Measurements from ENCODE around the gene BLTP2.

BLTP2 gene

DNA sequence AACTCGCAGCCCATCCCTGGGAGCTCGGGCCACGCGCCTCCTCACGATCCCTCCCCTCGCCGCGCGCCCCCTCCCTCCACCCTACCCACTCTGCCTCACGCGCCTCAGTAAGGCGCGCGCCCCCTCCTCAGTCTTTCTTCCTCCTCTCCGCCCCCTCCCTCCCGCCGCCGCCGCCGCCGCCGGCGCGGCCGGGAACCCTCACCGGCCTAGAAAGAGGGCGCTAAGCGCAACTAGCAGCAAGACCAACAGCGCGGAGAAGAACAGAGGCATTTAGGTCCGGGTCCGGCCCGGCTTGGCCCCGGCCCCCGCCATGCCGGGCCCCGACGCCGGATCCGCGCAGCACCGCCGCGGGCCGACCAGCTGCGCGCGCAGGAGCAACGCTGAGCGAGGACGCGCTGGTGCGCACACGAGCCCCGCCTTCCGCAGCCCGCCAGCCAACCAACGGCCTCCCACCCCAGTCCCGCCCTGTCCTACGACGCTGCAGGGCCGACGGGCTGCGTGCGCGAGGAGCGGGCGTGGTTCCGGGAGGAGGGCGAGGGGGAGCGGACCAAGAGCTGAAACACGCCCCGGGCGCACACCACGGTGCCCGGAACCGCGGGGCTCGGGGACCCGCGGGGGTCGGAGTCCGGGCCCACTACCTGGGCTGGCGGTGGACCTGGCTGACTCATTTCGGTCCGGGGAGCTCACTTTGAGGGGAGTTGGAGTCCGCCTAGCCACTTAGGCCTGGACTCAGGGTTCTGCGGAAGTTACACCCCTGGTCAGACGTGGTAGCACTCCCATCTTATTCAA is at the start of gene BLTP2:
BLTP2 (minus strand) TSS at position 372 of the 789 bp plus-strand sequence; CDS start at position 270, 102 bp downstream.
- H3K4me3 Mint-ChIP-seq = peak within 1 kb of the TSS; percentile 96
- H3K27me3 Mint-ChIP-seq = no peaks in the 10 kb centered on the region
- peaks cover 42% of the 10 kb centered on the region for H3K4me1 Mint-ChIP-seq
- H3K27ac Mint-ChIP-seq = peak within 1 kb of the TSS; percentile 97
- H3K9me3 Mint-ChIP-seq = no peaks in the 10 kb centered on the region
- peaks cover 7% of the 10 kb centered on the region for H3K36me3 Mint-ChIP-seq

DNA sequence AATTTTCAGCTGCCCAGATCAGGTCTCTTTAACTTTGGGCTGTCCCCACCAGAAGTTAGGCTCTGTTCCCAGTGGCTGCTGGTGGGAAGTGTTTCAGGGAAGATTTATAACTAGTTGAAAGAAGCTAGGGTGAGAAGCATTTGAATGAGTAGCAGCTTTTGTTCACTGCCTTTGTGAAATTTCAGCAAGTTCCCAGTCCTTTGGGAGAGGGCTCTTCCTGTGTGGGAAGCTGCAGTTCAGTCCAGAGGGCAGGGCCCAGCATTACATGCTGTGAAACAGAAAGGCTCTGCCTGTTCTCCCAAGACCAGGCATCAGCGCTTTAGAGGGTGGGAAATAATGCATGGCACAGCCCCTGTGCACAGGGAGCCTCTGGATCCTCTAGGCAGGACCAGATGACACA is 48.9 kb upstream of the BLTP2 start:
- H3K27me3 Mint-ChIP-seq = no peaks in the 10 kb centered on the region

DNA sequence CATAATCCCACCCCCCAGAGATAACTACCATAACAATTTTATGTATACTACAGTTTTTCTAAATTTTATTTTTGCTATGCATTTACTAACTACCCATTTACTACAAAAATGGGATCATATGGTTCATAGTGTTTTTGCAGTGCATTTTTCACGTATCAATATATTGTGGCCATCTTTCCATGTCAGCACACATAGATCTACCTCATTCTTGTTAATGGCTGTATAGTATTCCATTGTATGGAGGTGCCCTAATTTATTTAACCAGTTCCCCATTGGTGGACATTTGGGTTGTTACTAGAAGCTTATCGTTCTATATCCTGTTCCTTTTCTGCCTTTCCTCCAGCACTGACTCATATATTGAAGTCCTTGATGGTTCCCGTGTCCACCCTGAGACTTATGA is 44.1 kb upstream of the BLTP2 start:
- H3K36me3 Mint-ChIP-seq = peaks cover 22% of the 10 kb centered on the region
- no peak overlapping the region for H3K4me3 Mint-ChIP-seq
- no peaks in the 10 kb centered on the region for H3K9me3 Mint-ChIP-seq
- no peaks in the 10 kb centered on the region for H3K27me3 Mint-ChIP-seq
- H3K4me1 Mint-ChIP-seq = no peaks in the 10 kb centered on the region
- no peak overlapping the region for H3K27ac Mint-ChIP-seq

More for the DNA sequence above, 48.9 kb upstream of the BLTP2 start:
- Mint-ChIP-seq H3K27ac (no peak overlapping the region), H3K4me1 (no peaks in the 10 kb centered on the region), H3K9me3 (no peaks in the 10 kb centered on the region), H3K4me3 (no peak overlapping the region), H3K36me3 (peaks cover 12% of the 10 kb centered on the region)

DNA sequence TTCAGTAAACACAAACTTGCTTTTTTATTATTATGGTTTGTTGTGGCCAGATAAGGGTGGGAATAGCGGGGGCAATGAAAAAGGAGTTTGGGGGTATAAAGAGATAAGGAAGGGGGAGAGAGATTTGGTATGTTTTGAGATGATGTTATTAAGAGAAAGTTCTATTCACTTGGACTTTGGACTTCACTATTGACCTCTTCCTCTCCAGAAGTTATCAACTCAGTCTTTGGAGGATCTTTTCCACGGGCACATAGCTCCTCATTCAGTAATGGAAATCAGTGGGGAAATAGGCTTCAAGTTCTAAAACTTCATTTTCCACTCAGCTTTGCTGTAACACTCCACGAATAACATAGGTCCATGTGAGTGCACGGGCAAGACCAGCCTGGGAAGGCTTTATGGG is 43.5 kb upstream of the BLTP2 start:
- Mint-ChIP-seq H3K9me3 (no peaks in the 10 kb centered on the region), H3K27ac (no peak overlapping the region), H3K27me3 (no peaks in the 10 kb centered on the region), H3K4me3 (no peak overlapping the region), H3K36me3 (peaks cover 20% of the 10 kb centered on the region), H3K4me1 (no peaks in the 10 kb centered on the region)

DNA sequence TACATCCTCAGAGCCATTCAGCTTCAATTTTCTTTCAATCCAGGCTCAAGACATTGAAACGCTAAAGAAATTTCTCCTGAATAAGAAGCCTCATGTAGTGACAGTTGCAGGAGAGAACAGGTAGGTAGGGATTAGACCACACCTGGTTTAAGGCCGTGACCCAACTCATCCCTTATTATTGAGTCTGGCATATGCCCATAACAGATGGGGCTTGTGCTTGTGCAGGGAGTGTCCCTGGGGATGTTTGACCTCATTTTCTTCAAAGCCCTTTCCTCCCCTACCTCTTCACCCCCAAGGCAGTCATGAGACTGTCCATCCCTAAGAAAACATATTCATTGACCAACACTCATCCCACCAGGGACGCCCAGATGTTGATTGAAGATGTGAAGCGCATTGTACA is 41.3 kb upstream of the BLTP2 start:
- Mint-ChIP-seq H3K36me3 (peaks cover 22% of the 10 kb centered on the region), H3K4me1 (no peaks in the 10 kb centered on the region), H3K9me3 (no peaks in the 10 kb centered on the region), H3K27ac (no peak overlapping the region), H3K27me3 (no peaks in the 10 kb centered on the region), H3K4me3 (no peak overlapping the region)

DNA sequence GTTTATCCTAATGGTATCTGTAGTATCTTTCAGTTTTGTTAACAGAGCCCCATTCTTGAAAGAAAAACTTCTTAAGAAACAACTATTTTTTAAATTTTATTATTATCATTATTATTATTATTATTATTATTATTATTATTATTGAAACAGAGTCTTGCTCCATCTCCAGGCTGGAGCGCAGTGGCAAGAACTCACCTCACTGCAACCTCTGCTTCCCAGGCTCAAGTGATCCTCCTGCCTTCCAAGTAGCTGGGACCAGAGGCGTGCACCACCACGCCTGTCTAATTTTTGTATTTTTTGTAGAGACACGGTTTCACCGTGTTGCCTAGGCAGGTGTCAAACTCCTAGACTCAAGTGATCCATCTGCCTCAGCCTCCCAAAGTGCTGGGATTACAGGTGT is 40.4 kb upstream of the BLTP2 start:
- no peaks in the 10 kb centered on the region for H3K27me3 Mint-ChIP-seq
- H3K4me3 Mint-ChIP-seq = no peak overlapping the region
- H3K36me3 Mint-ChIP-seq = peaks cover 24% of the 10 kb centered on the region
- H3K27ac Mint-ChIP-seq = no peak overlapping the region
- no peaks in the 10 kb centered on the region for H3K9me3 Mint-ChIP-seq
- no peaks in the 10 kb centered on the region for H3K4me1 Mint-ChIP-seq

DNA sequence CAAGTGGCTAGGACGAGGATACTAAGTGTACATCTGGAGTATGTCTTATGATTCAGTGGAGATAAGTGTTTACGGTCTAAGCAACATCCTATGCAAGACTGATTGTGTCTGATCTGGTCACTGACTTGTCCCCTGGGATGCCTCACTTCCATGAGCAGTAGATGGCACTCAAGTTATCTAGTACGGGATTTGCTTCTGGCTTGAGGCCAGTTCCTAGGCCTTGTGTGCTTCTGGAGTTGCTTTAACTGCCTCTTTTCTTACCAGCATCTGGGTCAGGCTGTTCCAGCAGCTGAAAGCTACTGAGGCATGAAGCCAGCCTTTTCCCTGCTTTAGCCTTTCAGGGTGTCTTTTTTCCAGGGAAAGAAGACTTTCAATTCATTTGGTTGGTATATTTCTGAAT is 40.0 kb upstream of the BLTP2 start:
- Mint-ChIP-seq H3K9me3 (no peaks in the 10 kb centered on the region), H3K4me3 (no peak overlapping the region), H3K4me1 (no peaks in the 10 kb centered on the region), H3K27ac (no peak overlapping the region), H3K27me3 (no peaks in the 10 kb centered on the region), H3K36me3 (peaks cover 23% of the 10 kb centered on the region)

DNA sequence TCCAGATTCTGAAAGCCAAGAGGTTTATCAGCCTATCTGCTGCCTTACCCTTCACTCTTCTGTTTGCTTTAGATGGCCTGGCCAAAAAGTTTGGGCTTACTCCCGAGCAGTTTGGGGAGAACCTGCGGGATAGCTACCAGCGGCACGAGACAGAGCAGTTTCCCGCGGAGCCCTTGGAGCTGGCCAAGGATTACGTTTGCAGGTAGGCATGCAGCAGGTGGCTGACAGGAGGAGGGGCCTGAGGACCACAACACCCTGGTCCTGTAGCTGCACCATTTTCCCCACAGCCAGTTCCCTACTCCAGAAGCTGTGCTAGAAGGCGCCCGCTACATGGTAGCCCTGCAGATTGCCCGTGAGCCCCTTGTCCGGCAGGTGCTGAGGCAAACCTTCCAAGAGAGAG is 37.7 kb upstream of the BLTP2 start:
- Mint-ChIP-seq H3K27ac (no peak overlapping the region), H3K4me1 (no peaks in the 10 kb centered on the region), H3K27me3 (no peaks in the 10 kb centered on the region), H3K4me3 (no peak overlapping the region), H3K36me3 (peaks cover 14% of the 10 kb centered on the region), H3K9me3 (no peaks in the 10 kb centered on the region)

DNA sequence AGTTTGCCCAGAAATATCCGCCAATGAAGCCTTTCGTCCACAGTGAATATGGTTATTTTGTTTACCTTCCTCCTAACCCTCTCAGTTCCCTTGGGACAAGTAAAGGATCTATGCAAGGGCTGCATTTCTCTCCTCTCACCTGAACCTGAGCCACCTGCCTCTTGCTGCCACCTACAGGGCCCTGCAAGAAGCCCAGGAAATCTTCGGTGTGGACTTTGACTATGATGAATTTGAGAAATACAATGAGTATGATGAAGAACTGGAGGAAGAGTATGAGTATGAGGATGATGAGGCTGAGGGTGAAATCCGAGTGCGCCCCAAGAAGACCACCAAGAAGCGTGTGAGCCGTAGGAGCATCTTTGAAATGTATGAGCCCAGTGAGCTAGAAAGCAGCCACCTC is 31.0 kb upstream of the BLTP2 start:
- no peak overlapping the region for H3K27ac Mint-ChIP-seq
- no peaks in the 10 kb centered on the region for H3K9me3 Mint-ChIP-seq
- H3K27me3 Mint-ChIP-seq = no peaks in the 10 kb centered on the region
- peaks cover 3% of the 10 kb centered on the region for H3K4me1 Mint-ChIP-seq
- peaks cover 16% of the 10 kb centered on the region for H3K36me3 Mint-ChIP-seq
- H3K4me3 Mint-ChIP-seq = no peak overlapping the region

DNA sequence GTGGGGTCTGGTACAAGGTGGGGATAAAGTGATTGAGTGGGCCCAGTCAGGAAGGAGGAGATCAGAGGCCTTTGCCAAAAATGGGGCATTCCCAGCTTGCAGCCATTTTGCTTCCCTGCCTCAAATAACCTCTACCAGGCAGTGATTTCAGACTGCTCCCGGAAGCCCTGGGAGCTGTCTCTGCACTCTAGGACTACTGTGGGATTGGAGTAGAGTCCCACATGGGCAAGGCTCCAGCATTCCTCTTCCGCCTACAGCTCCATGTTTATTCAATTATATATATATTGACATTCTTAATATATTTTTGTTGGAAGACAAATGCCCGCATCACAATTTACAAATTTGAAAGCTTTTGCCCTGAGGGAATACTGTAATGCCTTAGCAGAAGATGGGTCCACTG is 30.5 kb upstream of the BLTP2 start:
- no peaks in the 10 kb centered on the region for H3K9me3 Mint-ChIP-seq
- H3K27ac Mint-ChIP-seq = no peak overlapping the region
- no peak overlapping the region for H3K4me3 Mint-ChIP-seq
- peaks cover 18% of the 10 kb centered on the region for H3K36me3 Mint-ChIP-seq
- no peaks in the 10 kb centered on the region for H3K27me3 Mint-ChIP-seq
- peaks cover 4% of the 10 kb centered on the region for H3K4me1 Mint-ChIP-seq

DNA sequence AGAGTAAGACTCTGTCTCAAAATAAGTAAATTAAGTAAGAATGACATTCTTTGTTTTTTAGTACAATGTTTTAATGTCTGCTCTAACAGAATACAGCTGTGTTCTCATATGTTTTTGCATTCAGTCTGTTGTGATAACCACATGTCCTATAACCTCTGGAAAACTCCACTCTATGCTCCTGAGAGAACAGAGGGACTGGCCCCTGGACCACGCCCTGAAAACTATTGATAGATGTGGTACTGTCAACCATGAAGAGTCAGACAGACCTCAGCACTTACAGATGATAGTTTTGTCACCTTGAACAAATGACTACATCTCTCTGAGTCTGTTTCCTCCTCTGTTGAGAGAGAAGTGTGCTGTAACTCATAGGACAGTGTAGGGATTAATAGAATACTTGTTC is 25.0 kb upstream of the BLTP2 start:
- Mint-ChIP-seq H3K27ac (no peak overlapping the region), H3K27me3 (no peaks in the 10 kb centered on the region), H3K9me3 (no peaks in the 10 kb centered on the region), H3K4me1 (peaks cover 27% of the 10 kb centered on the region), H3K36me3 (peaks cover 18% of the 10 kb centered on the region), H3K4me3 (no peak overlapping the region)

DNA sequence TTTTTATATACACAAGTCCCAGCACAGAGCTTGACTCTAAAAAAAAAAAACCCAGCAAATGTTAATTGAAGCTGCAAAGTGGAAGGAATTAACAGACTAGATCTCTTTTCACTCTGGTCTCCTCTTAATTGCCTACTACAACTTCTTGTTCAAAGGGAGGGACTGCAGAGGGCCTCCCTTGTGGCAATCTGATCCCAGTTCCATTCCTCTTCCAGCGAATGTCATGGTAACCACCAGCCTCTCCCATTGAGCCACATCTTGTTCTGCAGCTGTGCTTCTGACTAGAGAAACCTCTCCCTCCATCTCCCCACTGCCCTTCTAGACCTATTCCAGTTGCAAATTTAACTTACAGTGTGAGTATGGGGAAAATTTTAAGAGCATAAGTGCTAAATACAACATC is 22.9 kb upstream of the BLTP2 start:
- H3K4me1 Mint-ChIP-seq = peaks cover 48% of the 10 kb centered on the region
- H3K9me3 Mint-ChIP-seq = no peaks in the 10 kb centered on the region
- no peaks in the 10 kb centered on the region for H3K27me3 Mint-ChIP-seq
- peak overlapping the region; percentile 52 for H3K27ac Mint-ChIP-seq
- H3K36me3 Mint-ChIP-seq = peaks cover 15% of the 10 kb centered on the region
- H3K4me3 Mint-ChIP-seq = no peak overlapping the region

DNA sequence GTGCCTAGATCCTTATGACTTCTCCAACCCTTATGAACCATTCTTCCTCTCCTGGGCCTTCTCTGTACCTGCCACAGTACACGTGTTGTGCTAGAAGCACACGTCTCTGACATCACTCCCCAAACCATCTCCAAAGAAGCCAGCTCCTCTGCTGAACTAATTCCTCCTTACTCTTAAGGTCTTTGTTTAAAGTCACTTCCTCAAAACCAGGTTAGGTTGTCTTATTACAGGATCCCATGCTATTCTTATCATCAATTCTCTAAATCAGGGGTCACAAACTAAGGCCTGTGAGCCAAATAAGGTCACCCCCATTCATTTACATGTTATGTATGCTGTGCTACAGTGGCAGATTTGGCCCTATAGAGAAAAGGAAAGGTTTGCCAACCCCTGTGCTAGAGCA is 21.0 kb upstream of the BLTP2 start:
- Mint-ChIP-seq H3K36me3 (peaks cover 12% of the 10 kb centered on the region), H3K4me3 (peak overlapping the region; percentile 6), H3K4me1 (peaks cover 60% of the 10 kb centered on the region), H3K9me3 (no peaks in the 10 kb centered on the region), H3K27ac (no peak overlapping the region), H3K27me3 (no peaks in the 10 kb centered on the region)

DNA sequence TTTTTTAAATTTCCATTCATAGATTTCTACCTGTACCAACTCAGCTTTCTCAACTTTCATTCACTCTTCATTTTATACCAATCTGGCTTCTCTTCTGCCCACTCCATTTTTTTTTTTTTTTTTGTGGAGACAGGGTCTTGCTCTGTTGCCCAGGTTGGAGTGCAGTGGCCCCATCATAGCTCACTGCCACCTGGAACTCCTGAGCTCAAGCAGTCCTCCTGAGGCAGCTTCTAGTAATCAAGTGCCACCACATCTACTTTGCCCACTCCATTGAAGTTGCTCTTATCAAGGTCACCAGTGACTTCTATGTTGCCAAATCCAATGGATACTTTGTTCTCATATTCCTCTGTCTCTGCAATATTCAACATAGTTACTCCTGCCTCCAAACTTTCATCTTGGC is 18.8 kb upstream of the BLTP2 start:
- Mint-ChIP-seq H3K27me3 (no peaks in the 10 kb centered on the region), H3K9me3 (no peaks in the 10 kb centered on the region), H3K4me1 (peaks cover 71% of the 10 kb centered on the region), H3K4me3 (peak overlapping the region; percentile 99), H3K27ac (peak overlapping the region; percentile 100), H3K36me3 (peaks cover 9% of the 10 kb centered on the region)

DNA sequence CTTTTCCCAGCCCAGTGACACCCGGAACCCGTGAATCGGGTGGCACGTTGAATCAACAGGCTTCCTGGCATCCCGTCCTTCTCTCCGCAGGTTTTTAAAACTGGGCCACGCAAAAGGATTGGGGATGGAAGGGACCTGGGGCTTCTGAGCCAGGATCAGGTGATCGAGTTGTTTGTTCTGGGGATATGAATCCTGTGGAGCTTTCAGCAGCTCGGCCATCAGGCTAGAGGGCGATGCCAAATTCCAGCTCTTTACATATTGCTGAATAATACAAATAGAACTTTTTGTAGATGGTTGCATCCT is 17.5 kb upstream of the BLTP2 start:
- Mint-ChIP-seq H3K36me3 (peaks cover 11% of the 10 kb centered on the region), H3K27me3 (no peaks in the 10 kb centered on the region), H3K4me3 (peak overlapping the region; percentile 99), H3K9me3 (no peaks in the 10 kb centered on the region), H3K4me1 (peaks cover 64% of the 10 kb centered on the region), H3K27ac (peak overlapping the region; percentile 100)

DNA sequence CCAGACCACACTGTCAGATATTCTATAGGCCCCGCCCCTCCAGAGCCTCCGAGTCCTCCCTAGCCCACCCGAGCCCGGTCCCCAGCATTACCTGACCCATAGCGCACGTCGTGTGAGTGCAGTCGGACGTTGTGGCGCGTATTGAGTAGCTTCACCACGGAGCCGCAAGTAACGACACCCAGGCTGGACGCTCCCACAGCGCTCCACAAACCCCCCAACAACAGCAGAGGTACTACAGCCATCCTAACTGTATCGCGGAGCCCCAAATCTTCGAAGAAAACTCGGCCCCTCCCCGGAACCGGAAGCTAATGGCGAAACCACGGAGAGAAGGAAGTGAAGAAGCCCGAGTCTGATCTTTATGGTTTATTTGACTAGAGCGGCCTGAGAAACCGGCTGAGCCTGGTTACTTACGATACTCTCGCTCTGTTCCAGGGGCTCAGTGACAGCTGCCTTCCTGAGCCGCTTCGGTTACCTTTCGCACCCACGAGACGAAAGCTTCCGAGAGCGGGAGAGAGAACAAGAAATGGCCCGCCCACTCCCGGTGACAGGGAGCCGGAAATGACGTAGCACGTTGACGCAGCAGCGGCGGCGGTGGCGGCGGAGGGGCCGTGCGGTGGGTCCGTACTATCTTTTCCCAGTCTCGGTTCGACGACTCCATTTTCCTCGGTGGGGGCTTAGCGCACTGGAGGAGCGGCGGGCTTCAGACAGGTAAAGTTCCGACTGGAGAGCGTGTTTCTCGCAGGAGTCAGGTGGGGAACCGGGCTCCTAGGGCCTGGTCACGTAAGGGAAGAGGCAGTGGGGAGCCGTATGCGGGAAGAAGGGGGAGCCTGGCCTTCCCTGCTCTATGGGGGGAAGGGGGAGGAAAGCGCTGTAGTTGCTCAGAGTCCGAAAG is 16.9 kb upstream of the BLTP2 start, which contains the start of the genes SDF2 and SUPT6H:
SDF2 (minus strand) TSS at position 272 of the 892 bp plus-strand sequence; CDS start at position 242, 30 bp downstream.
SUPT6H (plus strand) TSS at position 571 of the 892 bp plus-strand sequence. CDS start 11,197 bp downstream, outside the sequence.
- Mint-ChIP-seq H3K9me3 (no peaks in the 10 kb centered on the region), H3K27ac (peak within 1 kb of the TSS; percentile 100), H3K4me1 (peaks cover 63% of the 10 kb centered on the region), H3K4me3 (peak within 1 kb of the TSS; percentile 99), H3K36me3 (peaks cover 11% of the 10 kb centered on the region), H3K27me3 (no peaks in the 10 kb centered on the region)

Data from activated naive CD4-positive, alpha-beta T cell treated with anti-CD3 and anti-CD28 coated beads, Interleukin-2, amount 50 U/mL, for 24 hours (primary cell).